H1 (cell line): Measurements from ENCODE around the gene KIN.

ENCODE experiments used
- EP300 ChIP-seq, 2 experiments: IDR thresholded peaks; 1 replicate in 1 of 2; 2 replicates in 1 of 2; pipeline ENCODE4 v1.6.1; 2011 to 2012; ENCODE audit warnings: low read depth in 2 of 2, low read length in 2 of 2, mild to moderate bottlenecking in 2 of 2, borderline replicate concordance in 1 of 2, inconsistent platforms in 1 of 2, moderate library complexity in 1 of 2
- EZH2 ChIP-seq: fragments of 200-600 bp; sonication (generic); IDR thresholded peaks from 2 replicates; pipeline ENCODE4 v1.7.1; 2012; ENCODE audit warnings: low read depth, mild to moderate bottlenecking, moderate library complexity, low read length, inconsistent platforms; ENCODE audit not compliant: severe bottlenecking
- HDAC2 ChIP-seq, 2 experiments: fragments of 300-600 bp in 1 of 2; sonication (generic) in 1 of 2; IDR thresholded peaks; 2 replicates each; pipeline ENCODE4 v1.6.1; 2011 to 2012; ENCODE audit warnings: low read depth in 2 of 2, low read length in 2 of 2, mild to moderate bottlenecking in 2 of 2, moderate library complexity in 2 of 2, borderline replicate concordance in 1 of 2, inconsistent platforms in 1 of 2
- NRF1 ChIP-seq: IDR thresholded peaks from 2 replicates; pipeline ENCODE4 v1.6.1; 2011; ENCODE audit warnings: mild to moderate bottlenecking, low read depth, low read length, improper control_type of control experiment
- POLR2A ChIP-seq, 2 experiments: IDR thresholded peaks; 1 replicate in 1 of 2; 2 replicates in 1 of 2; pipeline ENCODE4 v1.6.1; 2011; ENCODE audit warnings: low read depth in 2 of 2, low read length in 2 of 2, mild to moderate bottlenecking in 2 of 2; ENCODE audit errors: control extremely low read depth in 1 of 2
- POLR2AphosphoS5 ChIP-seq: IDR thresholded peaks from 2 replicates; pipeline ENCODE4 v1.6.1; 2011; ENCODE audit warnings: low read depth, low read length
- RAD21 ChIP-seq, 2 experiments: IDR thresholded peaks in 1 of 2; conservative IDR thresholded peaks in 1 of 2; 2 replicates each; pipeline ENCODE4 v1.6.1; 2011; ENCODE audit warnings: low read depth in 2 of 2, low read length in 2 of 2, improper control_type of control experiment in 1 of 2, inconsistent platforms in 1 of 2, mild to moderate bottlenecking in 1 of 2, moderate library complexity in 1 of 2
- RBBP5 ChIP-seq: IDR thresholded peaks from 2 replicates; pipeline ENCODE4 v1.7.1; 2012; ENCODE audit warnings: low read depth, mild to moderate bottlenecking, inconsistent platforms, low read length, moderate library complexity, borderline replicate concordance
- SP1 ChIP-seq: IDR thresholded peaks from 2 replicates; pipeline ENCODE4 v1.6.1; 2011; ENCODE audit warnings: low read depth, low read length
- TEAD4 ChIP-seq: IDR thresholded peaks from 2 replicates; pipeline ENCODE4 v1.6.1; 2012; ENCODE audit warnings: low read depth, low read length, inconsistent platforms, mixed read lengths
- TF ChIP-seq, protein P1 (sequence below), 3 experiments: IDR thresholded peaks; 1 replicate in 2 of 3; 2 replicates in 1 of 3; pipeline versions ENCODE4 v1.5.1 to v1.6.1; 2011; ENCODE audit warnings: low read length in 3 of 3, mild to moderate bottlenecking in 3 of 3, inconsistent platforms in 2 of 3, low read depth in 1 of 3, moderate library complexity in 1 of 3; ENCODE audit not compliant: insufficient read depth in 1 of 3; ENCODE audit errors: control extremely low read depth in 1 of 3
- TF ChIP-seq, protein P2 (sequence below): IDR thresholded peaks from 2 replicates; pipeline ENCODE4 v1.6.1; 2012; ENCODE audit warnings: inconsistent platforms

DNA sequence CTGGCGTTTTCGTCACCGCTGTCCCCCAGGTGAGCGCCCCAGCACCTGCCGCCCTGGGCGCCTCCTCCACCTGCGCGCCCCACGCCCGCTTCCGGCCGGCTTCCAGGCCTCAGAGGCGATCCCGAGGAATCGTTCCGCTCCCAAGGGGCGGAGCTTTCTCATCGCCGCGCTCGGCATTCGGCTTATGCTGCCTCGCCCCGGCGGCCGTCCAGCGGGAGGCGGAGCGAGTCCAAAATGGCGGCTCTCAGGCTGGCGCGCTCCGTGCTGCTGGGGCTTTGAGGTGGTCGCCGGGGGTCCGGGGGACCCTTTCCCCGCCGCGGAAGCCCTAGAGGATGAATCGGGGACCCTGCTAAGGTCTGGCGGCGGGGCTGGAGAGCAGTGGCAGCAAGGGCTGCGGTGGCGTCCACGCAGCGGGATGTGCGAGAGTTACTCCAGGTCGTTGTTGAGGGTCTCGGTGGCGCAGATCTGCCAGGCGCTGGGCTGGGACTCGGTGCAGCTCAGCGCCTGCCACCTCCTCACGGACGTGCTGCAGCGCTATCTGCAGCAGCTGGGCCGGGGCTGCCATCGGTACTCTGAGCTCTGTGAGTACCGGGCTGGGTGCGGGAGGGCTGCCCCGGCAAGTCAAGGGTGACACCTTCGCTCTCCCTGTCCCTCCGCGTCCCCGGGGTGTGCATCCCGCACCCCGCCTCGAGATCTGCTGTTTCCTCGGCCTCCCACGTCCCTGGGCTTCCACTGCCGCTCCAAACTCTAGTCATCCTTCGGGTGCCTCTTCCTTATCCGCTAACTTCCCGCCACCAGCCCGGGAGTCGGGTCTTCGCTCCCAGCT is 30.7 kb upstream of the KIN start, which contains the start of gene TAF3:
- TF ChIP-seq, protein P1, sequence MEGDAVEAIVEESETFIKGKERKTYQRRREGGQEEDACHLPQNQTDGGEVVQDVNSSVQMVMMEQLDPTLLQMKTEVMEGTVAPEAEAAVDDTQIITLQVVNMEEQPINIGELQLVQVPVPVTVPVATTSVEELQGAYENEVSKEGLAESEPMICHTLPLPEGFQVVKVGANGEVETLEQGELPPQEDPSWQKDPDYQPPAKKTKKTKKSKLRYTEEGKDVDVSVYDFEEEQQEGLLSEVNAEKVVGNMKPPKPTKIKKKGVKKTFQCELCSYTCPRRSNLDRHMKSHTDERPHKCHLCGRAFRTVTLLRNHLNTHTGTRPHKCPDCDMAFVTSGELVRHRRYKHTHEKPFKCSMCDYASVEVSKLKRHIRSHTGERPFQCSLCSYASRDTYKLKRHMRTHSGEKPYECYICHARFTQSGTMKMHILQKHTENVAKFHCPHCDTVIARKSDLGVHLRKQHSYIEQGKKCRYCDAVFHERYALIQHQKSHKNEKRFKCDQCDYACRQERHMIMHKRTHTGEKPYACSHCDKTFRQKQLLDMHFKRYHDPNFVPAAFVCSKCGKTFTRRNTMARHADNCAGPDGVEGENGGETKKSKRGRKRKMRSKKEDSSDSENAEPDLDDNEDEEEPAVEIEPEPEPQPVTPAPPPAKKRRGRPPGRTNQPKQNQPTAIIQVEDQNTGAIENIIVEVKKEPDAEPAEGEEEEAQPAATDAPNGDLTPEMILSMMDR (IDR thresholded peaks at IDR 0.05; ENCODE audit: control extremely low read depth in 1 of 3, insufficient read depth in 1 of 3, low read depth in 1 of 3, low read length in 3 of 3), result no peak
- peak; percentile 84 to 92 for TF ChIP-seq POLR2A (IDR thresholded peaks at IDR 0.05; ENCODE audit: control extremely low read depth in 1 of 2, low read depth in 2 of 2, low read length in 2 of 2)
- TF ChIP-seq RAD21 (IDR thresholded peaks at IDR 0.05 in 1 of 2, conservative IDR thresholded peaks at IDR 0.05 in 1 of 2; ENCODE audit: low read depth in 2 of 2, low read length in 2 of 2), result no peak
- TF ChIP-seq SP1, result peak; percentile 54; the same call in 1 of the 2 replicates
- no peak; the same call in 1 of the 2 replicates for TF ChIP-seq NRF1
- peak; percentile 20; the same call in 1 of the 2 replicates for TF ChIP-seq TEAD4
- TF ChIP-seq POLR2AphosphoS5, result peak; percentile 78
- no peak for TF ChIP-seq EZH2
- TF ChIP-seq, protein P2, sequence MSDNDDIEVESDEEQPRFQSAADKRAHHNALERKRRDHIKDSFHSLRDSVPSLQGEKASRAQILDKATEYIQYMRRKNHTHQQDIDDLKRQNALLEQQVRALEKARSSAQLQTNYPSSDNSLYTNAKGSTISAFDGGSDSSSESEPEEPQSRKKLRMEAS, result peak; percentile 85
- TF ChIP-seq HDAC2 (IDR thresholded peaks at IDR 0.05; ENCODE audit: borderline replicate concordance in 1 of 2, low read depth in 2 of 2, low read length in 2 of 2), result 0 out of 4 replicates have a peak, but pooled peaks of 1 of the 2 experiments have one; percentile 5
- no peak; a peak in 1 of 3 replicates for TF ChIP-seq EP300 (IDR thresholded peaks at IDR 0.05; ENCODE audit: borderline replicate concordance in 1 of 2, low read depth in 2 of 2, low read length in 2 of 2)
- peak; percentile 99 for TF ChIP-seq RBBP5
